OCI-LY1 (cell line): ENCODE results near the gene ARRDC2.

Experiments used
- CTCF ChIP-seq: fragments of 200-600 bp; sonication (generic), shearing (Covaris generic); IDR thresholded peaks from 2 replicates; pipeline ENCODE4 v1.5.1; 2017; ENCODE audit warnings: mild to moderate bottlenecking, antibody characterized with exemption, low read length, moderate library complexity, mixed read lengths
- EZH2 ChIP-seq: fragments of 200-600 bp; sonication (generic), shearing (Covaris generic); IDR thresholded peaks from 2 replicates; pipeline ENCODE4 v1.8.0; 2017; ENCODE audit warnings: borderline replicate concordance, mixed run types, mild to moderate bottlenecking, antibody characterized with exemption, low read length, moderate library complexity, mixed read lengths

- TF ChIP-seq CTCF (no peak), EZH2 (no peak)
Measured at GRCh38 chr19:17985037-17985818, 22.7 kb upstream of the ARRDC2 start.
